GM21526 (cell line): ENCODE results near the gene OR52I1.
A peak's percentile ranks its signal among the peaks of the same experiment; 100 is the strongest.

ENCODE experiments used
- ATAC-seq: cut with Tn5 transposase; IDR thresholded peaks from one replicate; pipeline ENCODE4 v1.9.1; 2021; ENCODE audit warnings: moderate library complexity; ENCODE audit not compliant: unreplicated experiment, low FRiP score

OR52I1 gene

GRCh38 chr11:4610258-4610935 lies 16.6 kb downstream of the OR52I1 start:
- ATAC-seq = no peak

GRCh38 chr11:4611986-4612385 lies 18.1 kb downstream of the OR52I1 start:
- no peak for ATAC-seq

GRCh38 chr11:4615856-4616444 lies 22.1 kb downstream of the OR52I1 start:
- no peak for ATAC-seq

- ATAC-seq = no peak
These were observed 25.7 kb downstream of the OR52I1 start for GRCh38 chr11:4619514-4619913.

GRCh38 chr11:4626207-4627099 lies 32.6 kb downstream of the OR52I1 start:
- peak; percentile 90 for ATAC-seq

- ATAC-seq = no peak
These were observed 42.3 kb downstream of the OR52I1 start for GRCh38 chr11:4636136-4636535.

GRCh38 chr11:4636962-4637661 lies 43.3 kb downstream of the OR52I1 start, which contains the start of gene OR51D1:
Gene OR51D1 (plus strand): TSS chr11:4637477. CDS start chr11:4639791, 2,314 bp downstream.
- peak; percentile 89 for ATAC-seq

GRCh38 chr11:4637662-4638047 lies 43.8 kb downstream of the OR52I1 start:
- ATAC-seq = no peak

GRCh38 chr11:4639931-4640330 lies 46.1 kb downstream of the OR52I1 start:
- ATAC-seq = no peak

- ATAC-seq = no peak
These were observed 47.7 kb downstream of the OR52I1 start for GRCh38 chr11:4641501-4641900.

GRCh38 chr11:4642043-4642442 lies 48.2 kb downstream of the OR52I1 start:
- no peak for ATAC-seq

GRCh38 chr11:4643076-4643475 lies 49.2 kb downstream of the OR52I1 start:
- ATAC-seq = no peak

GRCh38 chr11:4643682-4644081 lies 49.8 kb downstream of the OR52I1 start, which contains the start of gene OR51E1:
Gene OR51E1 (plus strand): TSS chr11:4643982. CDS start chr11:4652527, 8,545 bp downstream.
- ATAC-seq = no peak

- ATAC-seq = no peak
These were observed 50.4 kb downstream of the OR52I1 start for GRCh38 chr11:4644233-4644632.
